Subcutaneous adipose tissue (tissue), 4 donors: ENCODE measurements around the gene CYP26C1. TPM values are rescaled to one million over a fixed set of nuclear protein-coding genes. Genes with fewer than 3 reads are reported as not detected.

ENCODE experiments used
- CTCF ChIP-seq: fragments of 450-650 bp; IDR thresholded peaks from one replicate; pipeline ENCODE4 v1.5.1; 2016; ENCODE audit warnings: low read depth, mild to moderate bottlenecking, control low read depth, antibody characterized with exemption, moderate library complexity
- total RNA-seq, 4 donors: library from RNA; depleted of rRNA; stranded (reverse); fragments of >200 nt; gene quantifications; one replicate each; pipeline ENCODE4 v1.1.0, GENCODE V29; 2016

Gene CYP26C1
- total RNA-seq, 4 donors from 2014 or later: 0.19 to 0.22 TPM; not detected in 2

- no peak for TF ChIP-seq CTCF
Observed at GRCh38 chr10:93074597-93075368, 14.2 kb downstream of the CYP26C1 start.

- TF ChIP-seq CTCF: no peak
Observed at GRCh38 chr10:93075369-93076221, 15.0 kb downstream of the CYP26C1 start.

- no peak for TF ChIP-seq CTCF
Observed at GRCh38 chr10:93076871-93077270, 16.3 kb downstream of the CYP26C1 start.

GRCh38 chr10:93077860-93078337 lies 17.3 kb downstream of the CYP26C1 start:
- TF ChIP-seq CTCF: no peak

GRCh38 chr10:93079663-93080349 lies 19.2 kb downstream of the CYP26C1 start:
- TF ChIP-seq CTCF: no peak

GRCh38 chr10:93080350-93081046 lies 19.9 kb downstream of the CYP26C1 start:
- no peak for TF ChIP-seq CTCF
